SU-DHL-6 (cell line): ENCODE results near the gene TNNI2.
"Not testable (repeated sequence)": the region's sequence is repeated elsewhere in the genome, so short reads cannot be mapped to it uniquely, and the experiment has no call there.

Experiments used
- CTCF ChIP-seq: fragments of 200-600 bp; sonication (generic); IDR thresholded peaks from one replicate; pipeline ENCODE4 v1.5.1; 2017; ENCODE audit warnings: antibody characterized with exemption, mild to moderate bottlenecking, low read length, moderate library complexity; ENCODE audit not compliant: insufficient read depth, poor library complexity, severe bottlenecking
- EZH2phosphoT487 ChIP-seq: fragments of 200-600 bp; sonication (generic), shearing (Covaris generic); conservative IDR thresholded peaks from 2 replicates; pipeline ENCODE4 v1.6.1; 2018; ENCODE audit warnings: mild to moderate bottlenecking, antibody characterized with exemption, low read length, moderate library complexity, mixed read lengths

GRCh38 chr11:1873813-1874150 is 35.0 kb downstream of the TNNI2 start:
- TF ChIP-seq CTCF, EZH2phosphoT487: not testable (repeated sequence)
